ENCODE results near the gene DHRS1. TPM values are rescaled to one million over a fixed set of nuclear protein-coding genes. Genes with fewer than 3 reads are reported as not detected.

DHRS1 gene
- total RNA-seq, 1 experiment from 2014 or later, result 34.7 TPM

- TF ChIP-seq REST (IDR thresholded peaks at IDR 0.05; ENCODE audit: low read depth), result no peak
- no peak for TF ChIP-seq SIN3A (IDR thresholded peaks at IDR 0.05; ENCODE audit: low read depth)
- no peak for TF ChIP-seq RAD21 (IDR thresholded peaks at IDR 0.05; ENCODE audit: low read depth)
- TF ChIP-seq EGR1 (IDR thresholded peaks at IDR 0.05; ENCODE audit: low read depth), result no peak
- no peak for TF ChIP-seq ZNF274 (IDR thresholded peaks at IDR 0.05; ENCODE audit: low read depth, low read length)
- TF ChIP-seq POLR2A (IDR thresholded peaks at IDR 0.05; ENCODE audit: borderline replicate concordance, extremely low read depth, insufficient read depth, insufficient read length), result no peak
- TF ChIP-seq CTCF (IDR thresholded peaks at IDR 0.05 in 2 of 3, conservative IDR thresholded peaks at IDR 0.05 in 1 of 3; ENCODE audit: borderline replicate concordance in 1 of 3, insufficient read depth in 1 of 3, low read depth in 2 of 3, low read length in 2 of 3), result no peak
- TF ChIP-seq ZBTB33 (IDR thresholded peaks at IDR 0.05; ENCODE audit: extremely low read depth, insufficient replicate concordance, low read length), result no peak
- no peak for TF ChIP-seq POLR2AphosphoS5 (IDR thresholded peaks at IDR 0.05; ENCODE audit: low read depth, low read length)
- no peak for TF ChIP-seq CEBPB (IDR thresholded peaks at IDR 0.05; ENCODE audit: low read depth)
- no peak for TF ChIP-seq ATF3 (IDR thresholded peaks at IDR 0.05)
- POLR2A ChIA-PET, result interaction anchor here (0.8 to 3.7 kb wide), 4 partner anchors 29 to 207 kb away, joined by 3 to 30 read pairs (median 6); partner anchors contain the start of genes KHNYN, PCK2, RABGGTA and TINF2
- RAD21 ChIA-PET (ENCODE audit: low non-redundant PET in 1 of 2, low total read pairs in 2 of 2, uncharacterized antibody in 2 of 2, unreplicated experiment in 2 of 2), result interaction anchor here (0.7 to 1.8 kb wide), 3 partner anchors 57 to 131 kb away, joined by 3 to 9 read pairs (median 4); partner anchors contain the start of gene TINF2 (in 2 of the 2)
- intact Hi-C loops (cut with micrococcal nuclease), result no loop called here
- peaks cover 28% of the 10 kb centered on the region for H3K79me2 ChIP-seq (ENCODE audit: insufficient read depth, low read length)
- H3K9me3 ChIP-seq (ENCODE audit: control insufficient read depth in 1 of 2, insufficient read depth in 1 of 2, low read depth in 1 of 2, low read length in 2 of 2), result no peaks in the 10 kb centered on the region
- peaks cover 37 to 45% of the 10 kb centered on the region in 2 experiments for H3K36me3 ChIP-seq (ENCODE audit: control insufficient read depth in 1 of 2, insufficient read depth in 2 of 2, low read length in 2 of 2)
- DNase-seq (ENCODE audit: low read depth, low spot score) (no peak), ATAC-seq (no peak)
- no peak overlapping the region for H2AFZ ChIP-seq (ENCODE audit: low read depth, low read length, poor library complexity, severe bottlenecking)
- H3K27me3 ChIP-seq (ENCODE audit: insufficient read depth, low read length), result no peaks in the 10 kb centered on the region
- CTCF ChIA-PET, result interaction anchor here (1.1 to 4.7 kb wide), 6 partner anchors 8 to 136 kb away, joined by 3 to 71 read pairs (median 12); partner anchors contain the start of genes CIDEB and TINF2
- H3K27ac ChIP-seq (ENCODE audit: low read depth, low read length), result peak overlapping the region; percentile 77
- H3K4me2 ChIP-seq (ENCODE audit: low read length), result peak overlapping the region; percentile 95
- H3K9ac ChIP-seq (ENCODE audit: low read length), result peak overlapping the region; percentile 79
- H3K4me3 ChIP-seq (replicated peaks in 1 of 2; ENCODE audit: low read depth in 1 of 2, low read length in 2 of 2), result peak overlapping the region; percentile 66 to 80
- peaks cover 17 to 31% of the 10 kb centered on the region in 2 experiments for H3K4me1 ChIP-seq (ENCODE audit: control insufficient read depth in 1 of 2, insufficient read depth in 2 of 2, low read length in 2 of 2)
- no peaks in the 10 kb centered on the region for H3K9me2 ChIP-seq (ENCODE audit: insufficient read depth)
- no TSS peak for BruUV-seq (replicated peaks)
- H4K20me1 ChIP-seq (ENCODE audit: insufficient read depth), result no peaks in the 10 kb centered on the region
Measured at GRCh38 chr14:24300326-24300980, 873 bp upstream of the DHRS1 start.

Measured in HCT116 (cell line).